Fibroblast of mammary gland (primary cell): ENCODE results near the gene SPAAR.

ENCODE experiments used
- DNase-seq: peaks from one replicate; pipeline ENCODE4 v3.0.0-alpha.2; 2010; ENCODE audit warnings: low read depth
- H3K4me3 ChIP-seq: 2 replicates; pipeline ENCODE4 v1.5.1; 2011; ENCODE audit warnings: low read depth, mild to moderate bottlenecking, low read length, moderate library complexity; ENCODE audit not compliant: control insufficient read depth
- TF ChIP-seq, protein P1 (sequence below): conservative IDR thresholded peaks from 2 replicates; pipeline ENCODE4 v1.5.1; 2011; ENCODE audit warnings: low read depth, low read length, inconsistent platforms; ENCODE audit not compliant: control insufficient read depth, insufficient read depth

The SPAAR gene

DNA sequence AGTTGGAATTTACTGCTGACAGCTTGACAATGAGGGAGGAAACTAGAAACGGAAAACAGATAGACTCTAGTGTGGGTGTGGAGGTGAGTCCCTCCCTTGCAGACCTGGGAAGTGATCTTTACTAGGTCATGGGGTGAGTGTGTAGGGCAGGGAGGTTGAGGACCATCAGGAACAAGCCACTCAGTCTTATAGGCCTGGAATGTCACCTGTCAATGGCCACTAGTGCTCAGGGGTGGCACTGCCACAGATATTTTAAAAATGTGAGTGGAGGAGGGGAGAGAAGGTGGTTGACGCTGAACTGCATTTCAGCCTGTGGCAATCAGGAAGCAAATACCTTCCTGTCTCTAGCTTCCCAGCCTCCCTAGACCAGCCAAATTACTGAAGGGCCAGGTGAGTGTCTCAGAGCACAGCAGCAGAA, 39.6 kb downstream of the SPAAR start:
- TF ChIP-seq, protein P1, sequence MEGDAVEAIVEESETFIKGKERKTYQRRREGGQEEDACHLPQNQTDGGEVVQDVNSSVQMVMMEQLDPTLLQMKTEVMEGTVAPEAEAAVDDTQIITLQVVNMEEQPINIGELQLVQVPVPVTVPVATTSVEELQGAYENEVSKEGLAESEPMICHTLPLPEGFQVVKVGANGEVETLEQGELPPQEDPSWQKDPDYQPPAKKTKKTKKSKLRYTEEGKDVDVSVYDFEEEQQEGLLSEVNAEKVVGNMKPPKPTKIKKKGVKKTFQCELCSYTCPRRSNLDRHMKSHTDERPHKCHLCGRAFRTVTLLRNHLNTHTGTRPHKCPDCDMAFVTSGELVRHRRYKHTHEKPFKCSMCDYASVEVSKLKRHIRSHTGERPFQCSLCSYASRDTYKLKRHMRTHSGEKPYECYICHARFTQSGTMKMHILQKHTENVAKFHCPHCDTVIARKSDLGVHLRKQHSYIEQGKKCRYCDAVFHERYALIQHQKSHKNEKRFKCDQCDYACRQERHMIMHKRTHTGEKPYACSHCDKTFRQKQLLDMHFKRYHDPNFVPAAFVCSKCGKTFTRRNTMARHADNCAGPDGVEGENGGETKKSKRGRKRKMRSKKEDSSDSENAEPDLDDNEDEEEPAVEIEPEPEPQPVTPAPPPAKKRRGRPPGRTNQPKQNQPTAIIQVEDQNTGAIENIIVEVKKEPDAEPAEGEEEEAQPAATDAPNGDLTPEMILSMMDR: no peak

DNA sequence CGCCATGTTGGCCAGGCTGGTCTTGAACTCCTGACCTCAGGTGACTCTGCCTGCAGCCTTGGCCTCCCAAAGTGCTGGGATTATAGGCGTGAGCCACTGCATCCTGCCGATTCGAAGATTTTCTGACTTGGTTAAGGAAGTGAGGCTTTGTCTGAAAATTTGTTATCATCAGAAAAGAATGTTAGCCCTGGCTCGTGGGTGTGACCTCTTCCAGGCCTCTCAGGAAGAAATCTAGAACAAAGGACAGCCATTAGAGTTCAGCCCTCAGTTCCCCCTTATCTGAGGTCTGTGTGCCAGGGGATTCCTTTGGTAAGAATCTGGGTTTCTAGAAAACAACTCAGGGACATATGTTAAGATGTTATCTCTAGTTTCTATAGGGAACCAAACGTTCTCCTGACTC, 42.4 kb downstream of the SPAAR start:
- H3K4me3 ChIP-seq: no peak overlapping the region
- TF ChIP-seq, protein P1: no peak
- peak; percentile 50 for DNase-seq

More for the DNA sequence above, 39.6 kb downstream of the SPAAR start:
- no peak for DNase-seq
- H3K4me3 ChIP-seq: no peak overlapping the region

DNA sequence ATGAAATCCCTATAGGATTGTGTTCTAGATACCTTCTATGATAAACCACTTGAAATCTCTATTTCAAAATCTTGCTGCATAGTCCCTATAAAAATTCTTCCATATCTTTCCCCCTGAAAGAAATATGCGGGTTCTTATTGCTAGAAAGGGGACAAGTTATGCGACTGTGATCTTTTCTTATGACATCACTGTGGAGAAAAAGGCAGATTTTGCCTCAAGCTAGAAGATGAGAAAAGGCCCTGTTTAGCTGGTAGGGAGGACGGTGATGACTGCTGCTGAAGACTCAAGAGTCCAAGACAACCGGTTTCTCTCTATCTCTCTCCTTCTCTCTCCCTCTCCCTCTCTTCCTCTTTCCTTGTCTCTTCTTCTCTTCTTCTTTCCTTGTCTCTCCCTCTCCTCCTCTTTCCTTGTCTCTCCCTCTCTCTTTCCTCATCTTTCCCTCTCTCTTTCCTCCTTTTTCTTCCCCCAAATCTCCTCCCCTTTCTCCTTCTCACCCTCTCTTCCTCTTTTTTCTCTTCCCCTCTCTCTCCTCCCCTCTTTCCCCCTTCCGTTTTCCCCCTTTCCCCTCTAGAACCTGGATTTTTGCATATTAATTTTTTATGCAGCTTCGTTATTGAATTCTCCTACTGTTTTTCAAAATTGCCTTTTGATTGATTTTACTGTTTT, 43.4 kb downstream of the SPAAR start:
- no peak for DNase-seq
- no peak overlapping the region for H3K4me3 ChIP-seq
- TF ChIP-seq, protein P1: no peak

DNA sequence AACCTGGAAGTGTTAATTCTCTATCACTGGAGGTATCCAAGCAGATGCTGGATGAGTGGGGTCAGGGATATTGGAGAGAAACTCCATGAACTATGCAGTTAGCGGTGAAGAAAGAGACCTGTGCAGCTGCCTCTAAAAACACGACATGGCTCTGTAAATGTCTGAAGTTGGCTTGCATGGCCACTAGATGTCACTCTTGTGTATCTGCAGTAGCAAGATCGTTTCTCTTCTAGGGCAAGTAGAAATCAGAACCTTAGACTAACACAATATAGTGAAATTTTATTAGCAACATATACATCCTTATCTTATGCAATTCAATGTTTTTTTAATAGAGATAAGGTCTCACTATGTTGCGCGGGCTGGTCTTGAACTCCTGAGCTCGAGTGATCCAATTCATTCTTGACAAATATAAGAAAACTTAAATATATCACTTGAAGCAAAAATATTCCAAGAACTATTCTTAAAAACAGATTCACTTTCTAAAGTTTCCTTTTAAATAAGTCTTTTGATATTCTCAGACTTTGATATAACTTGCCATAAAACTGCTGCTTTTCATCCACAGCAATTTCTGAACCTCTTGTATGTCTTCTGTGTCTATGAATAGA, 45.8 kb downstream of the SPAAR start:
- DNase-seq: peak; percentile 87
- TF ChIP-seq, protein P1: peak; percentile 97
- H3K4me3 ChIP-seq: no peak overlapping the region

DNA sequence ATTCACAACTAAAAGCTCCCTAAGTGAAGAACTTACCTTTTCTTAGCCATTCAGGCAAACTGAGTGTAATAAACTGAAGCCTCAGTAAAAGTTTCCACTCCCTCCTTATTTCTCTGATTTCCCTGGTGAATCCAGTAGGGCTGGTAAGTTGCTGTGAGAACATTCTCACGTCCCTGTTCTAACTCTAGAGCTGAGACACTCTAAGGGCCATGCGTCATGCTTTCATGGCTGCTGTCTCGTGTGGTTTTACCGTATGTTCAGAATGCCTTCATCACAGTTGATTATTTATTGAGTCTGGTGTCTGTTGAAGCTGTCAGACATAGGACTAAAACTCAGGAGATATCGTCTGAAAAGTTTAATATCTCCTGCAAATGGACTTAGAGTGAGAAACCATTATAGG, 47.4 kb downstream of the SPAAR start:
- H3K4me3 ChIP-seq: no peak overlapping the region
- TF ChIP-seq, protein P1: no peak
- DNase-seq: no peak

DNA sequence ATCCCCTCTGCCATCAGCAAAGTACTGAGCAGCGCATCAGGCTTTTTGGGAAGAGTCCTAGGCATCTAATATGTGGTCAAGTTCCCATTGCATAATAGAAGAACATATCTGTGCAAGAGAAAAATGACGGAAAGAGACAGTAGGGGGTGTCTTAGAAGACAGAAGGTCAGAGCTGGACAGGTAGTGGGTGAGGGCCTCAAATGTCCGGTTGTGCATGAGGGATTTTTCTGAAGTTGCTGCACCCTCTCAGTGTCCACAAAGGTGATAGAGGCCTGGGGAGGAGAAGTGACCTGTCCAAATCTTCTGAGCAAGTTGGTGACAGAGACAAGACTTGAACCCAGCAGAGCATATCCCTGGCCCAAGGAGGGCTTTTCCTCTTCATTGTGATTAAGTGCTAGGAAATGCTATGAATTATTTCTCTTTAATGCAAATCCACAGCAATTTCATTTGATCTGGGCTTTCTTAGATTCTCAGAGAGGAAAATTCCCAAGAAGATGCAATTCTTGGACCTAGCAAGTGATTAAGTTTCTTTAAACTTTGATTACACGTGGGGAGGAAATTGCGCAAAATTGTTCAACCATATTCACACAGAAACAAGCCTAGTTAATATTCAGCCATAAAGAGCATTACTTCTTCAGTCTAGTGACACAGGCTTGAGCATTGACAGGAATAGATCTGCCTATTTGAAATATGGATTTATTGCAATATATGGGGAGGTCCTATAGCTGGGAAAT, 49.0 kb downstream of the SPAAR start, which contains the start of gene OR2S2:
Gene OR2S2 (minus strand): TSS at position 51 of the 734 bp plus-strand sequence. CDS start 56 bp downstream, outside the sequence.
- no peak within 1 kb of the TSS for H3K4me3 ChIP-seq
- DNase-seq: no peak
- TF ChIP-seq, protein P1: no peak
